Cortex of kidney (tissue), 1 donor: ENCODE measurements around the gene TESMIN.

Source experiments
- DNase-seq: peaks from one replicate; lab custom pipeline; 2025; lab: John Stamatoyannopoulos, UW

TESMIN gene

GRCh38 chr11:68709062-68709461, 42.3 kb downstream of the TESMIN start:
- no peak for DNase-seq

GRCh38 chr11:68707527-68707926, 43.8 kb downstream of the TESMIN start:
- DNase-seq: no peak

DNA sequence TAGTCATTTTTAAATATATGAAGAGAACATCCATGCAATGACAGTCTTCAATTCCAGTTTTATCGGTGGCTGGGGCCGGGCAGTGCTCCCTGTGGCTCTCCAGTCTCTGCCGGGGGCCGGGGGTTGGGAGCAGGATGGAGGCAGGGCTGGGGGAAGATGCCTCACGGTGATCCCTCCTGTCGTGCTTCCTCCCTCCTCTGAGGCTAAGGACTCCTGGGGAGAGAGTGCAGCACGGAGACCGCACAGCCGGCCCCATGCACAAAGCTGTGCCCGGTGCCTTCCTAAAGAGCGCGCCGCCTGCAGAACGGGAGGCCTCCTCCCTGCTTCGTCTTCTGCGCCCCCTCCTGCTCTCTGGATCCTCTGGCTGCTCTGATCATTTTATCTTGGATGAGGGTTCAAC, 46.4 kb downstream of the TESMIN start:
- no peak for DNase-seq

GRCh38 chr11:68698993-68699392, 52.3 kb downstream of the TESMIN start:
- DNase-seq: no peak

DNA sequence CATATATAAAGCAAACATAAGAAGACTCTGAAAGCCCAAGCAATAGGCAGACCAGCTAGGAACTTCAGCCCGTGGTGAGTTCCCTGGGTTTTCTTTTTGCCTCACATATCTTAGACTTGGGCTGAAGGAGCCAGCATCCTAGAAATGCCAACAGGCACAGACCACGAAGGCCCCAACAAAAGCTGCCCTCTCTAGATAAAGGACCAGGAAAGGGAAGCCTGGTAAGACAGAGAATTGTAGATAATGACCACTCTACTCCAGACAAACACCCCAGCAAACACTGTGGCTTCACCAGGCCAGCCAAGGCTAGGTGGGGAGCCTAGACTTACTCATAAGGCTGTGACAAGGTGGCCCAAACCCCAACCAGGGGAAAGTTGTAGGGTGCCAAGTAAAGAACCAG, 55.8 kb downstream of the TESMIN start:
- DNase-seq: no peak

- DNase-seq: no peak
These were observed 56.7 kb downstream of the TESMIN start for GRCh38 chr11:68694431-68695297.

GRCh38 chr11:68693484-68693882, 57.8 kb downstream of the TESMIN start:
- DNase-seq: no peak

GRCh38 chr11:68692871-68693483, 58.3 kb downstream of the TESMIN start:
- DNase-seq: no peak

DNA sequence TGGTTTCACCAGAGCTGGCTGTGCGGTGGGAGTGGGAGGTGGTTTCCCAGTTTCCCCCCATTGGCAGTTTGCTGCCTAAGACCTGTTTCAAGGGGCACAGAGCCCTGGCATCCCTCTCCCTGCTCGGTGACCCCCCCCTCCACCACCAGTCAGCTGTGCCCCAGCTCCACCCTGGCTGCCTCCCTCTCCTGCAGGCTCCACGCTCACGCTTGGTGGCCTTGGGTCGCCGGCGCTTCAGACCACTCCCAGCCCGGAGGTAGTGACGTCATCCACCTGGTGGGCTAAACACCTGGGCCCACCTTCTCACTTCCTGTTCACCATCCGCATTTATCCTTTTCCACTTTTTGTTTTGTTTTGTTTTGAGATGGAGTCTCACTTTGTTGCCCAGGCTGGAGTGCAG, 59.2 kb downstream of the TESMIN start:
- DNase-seq: no peak

GRCh38 chr11:68691402-68691784, 59.9 kb downstream of the TESMIN start:
- DNase-seq: no peak

- no peak for DNase-seq
These were observed 60.5 kb downstream of the TESMIN start for GRCh38 chr11:68690671-68691401.

DNA sequence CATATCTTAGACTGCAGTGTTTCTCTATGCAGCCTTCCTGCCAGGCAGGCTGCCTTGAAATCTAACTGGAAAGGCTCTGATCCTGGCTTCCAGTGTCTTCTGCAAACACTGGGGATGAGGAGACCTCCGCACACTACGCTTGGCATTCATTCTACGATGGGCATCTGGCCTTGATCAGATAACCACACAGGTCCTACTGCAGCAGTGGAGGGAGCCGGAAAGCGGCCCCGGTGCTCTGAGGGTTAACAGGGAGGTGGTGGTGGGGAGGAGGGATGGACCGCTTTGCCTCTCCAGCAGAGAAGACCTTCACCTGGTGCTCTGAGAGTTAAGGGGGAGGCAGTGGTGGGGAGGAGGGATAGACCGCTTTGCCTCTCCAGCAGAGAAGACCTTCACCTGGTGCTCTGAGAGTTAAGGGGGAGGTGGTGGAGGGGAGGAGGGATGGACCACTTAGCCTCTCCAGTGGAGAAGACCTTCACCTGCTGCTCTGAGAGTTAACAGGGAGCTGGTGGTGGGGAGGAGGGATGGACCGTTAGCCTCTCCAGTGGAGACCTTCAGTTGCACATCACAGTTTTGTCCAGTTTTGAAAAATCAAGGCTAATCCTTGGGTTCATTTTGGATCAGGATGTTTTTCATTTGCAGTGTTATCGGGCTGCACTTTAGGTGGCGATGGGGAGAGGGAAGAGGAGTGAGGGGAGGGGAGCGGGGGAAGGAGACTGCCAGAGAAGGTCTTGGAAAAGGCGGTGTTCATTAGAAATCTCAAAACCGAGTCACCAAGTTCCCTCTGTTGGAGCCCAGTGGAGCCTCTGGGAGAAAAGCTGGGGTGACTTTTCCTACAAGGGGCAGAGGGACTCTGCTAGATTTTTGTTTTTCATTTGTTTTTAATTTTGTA, 61.3 kb downstream of the TESMIN start:
- no peak for DNase-seq

DNA sequence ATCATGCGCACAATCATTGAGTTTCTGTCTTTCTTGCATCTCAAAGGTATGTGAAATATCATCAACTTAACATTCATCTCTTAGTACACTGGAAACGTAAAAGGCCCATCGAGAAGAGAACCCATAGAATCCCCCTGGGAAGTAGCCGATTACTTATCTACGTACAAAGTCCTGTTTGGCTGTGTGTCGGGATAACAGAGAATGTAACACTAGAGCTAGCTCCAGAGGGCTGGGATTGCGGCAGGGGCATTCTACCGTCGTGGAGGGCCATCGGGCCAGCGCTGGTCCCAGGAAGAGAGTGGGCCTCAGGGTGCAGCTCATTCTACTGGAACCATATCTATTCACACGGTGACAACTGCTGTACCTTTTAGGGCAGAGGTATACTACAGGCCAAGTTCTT, 62.4 kb downstream of the TESMIN start:
- no peak for DNase-seq

DNA sequence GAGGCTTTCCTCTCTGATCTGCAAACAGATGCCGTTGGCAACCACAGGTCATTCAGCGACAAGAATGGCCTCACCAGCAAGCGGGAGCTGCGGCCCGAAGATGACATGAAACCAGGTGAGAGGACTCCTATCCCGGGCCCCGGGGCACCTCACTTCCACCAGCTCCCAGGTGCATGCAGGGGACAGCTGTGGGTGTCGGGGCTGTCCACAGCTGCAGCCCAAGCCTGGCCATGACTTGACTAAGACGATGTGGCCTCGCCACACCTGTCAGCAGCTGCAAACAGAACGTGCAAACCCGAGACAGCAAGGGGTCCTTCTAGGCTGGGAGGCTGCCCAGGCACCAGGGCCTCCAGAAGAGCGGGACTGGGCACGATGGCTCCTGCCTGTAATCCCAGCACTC, 63.3 kb downstream of the TESMIN start:
- no peak for DNase-seq

DNA sequence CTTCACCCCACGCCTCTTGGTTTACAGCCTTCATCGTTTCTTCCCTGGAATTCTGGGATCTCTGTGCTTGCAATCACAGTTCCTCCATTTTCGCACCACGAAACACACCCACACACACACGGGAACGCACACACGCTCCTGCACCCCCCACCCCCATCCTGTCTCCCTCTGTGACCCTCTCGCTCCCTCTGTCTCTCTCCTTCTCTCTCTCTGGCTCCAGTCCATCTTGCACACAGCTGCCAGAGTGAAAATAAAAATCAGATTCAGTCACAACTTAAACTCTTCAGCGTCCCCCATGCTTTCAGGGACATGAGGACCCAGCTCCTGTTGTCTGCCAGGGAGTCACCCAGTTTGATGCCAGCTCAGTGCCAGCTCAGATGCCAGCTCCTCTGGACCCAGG, 64.0 kb downstream of the TESMIN start:
- no peak for DNase-seq

- DNase-seq: no peak
These were observed 64.8 kb downstream of the TESMIN start for GRCh38 chr11:68686486-68686885.

DNA sequence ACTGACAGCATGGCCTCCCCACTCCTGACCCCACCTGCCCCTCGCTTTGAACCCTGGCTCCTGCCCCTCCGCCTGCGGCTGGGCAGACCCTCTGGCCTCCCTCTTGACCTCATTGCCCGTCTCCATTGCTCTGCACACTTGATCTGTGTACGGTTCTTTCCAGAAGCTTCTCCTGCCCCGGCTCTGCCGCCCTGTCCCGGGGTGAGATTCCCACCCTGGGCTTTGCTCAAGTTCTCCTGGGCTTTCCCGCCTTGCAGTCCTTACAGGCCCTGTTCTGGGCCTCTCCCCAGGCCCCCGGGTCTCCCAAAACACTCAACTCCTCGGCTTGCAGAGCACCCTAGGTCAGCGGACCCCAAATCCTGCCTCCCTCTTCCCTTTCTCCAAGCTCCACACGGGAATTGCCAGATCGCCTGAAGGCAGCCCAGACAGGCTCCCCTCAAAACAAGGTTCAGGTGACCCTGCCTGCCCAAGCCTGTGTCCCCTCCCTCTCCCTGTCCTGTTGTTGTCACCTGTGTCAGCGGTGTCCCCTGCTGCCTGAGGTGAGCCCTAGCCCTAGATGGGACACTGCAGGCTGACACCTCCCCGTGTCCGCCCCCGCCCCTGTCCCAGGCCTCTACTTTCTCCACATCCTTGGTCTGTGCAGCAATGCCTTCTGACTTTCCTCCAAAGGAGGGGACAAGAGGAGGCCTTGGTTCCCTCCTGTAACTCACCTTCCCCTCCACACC, 65.5 kb downstream of the TESMIN start:
- DNase-seq: no peak

DNA sequence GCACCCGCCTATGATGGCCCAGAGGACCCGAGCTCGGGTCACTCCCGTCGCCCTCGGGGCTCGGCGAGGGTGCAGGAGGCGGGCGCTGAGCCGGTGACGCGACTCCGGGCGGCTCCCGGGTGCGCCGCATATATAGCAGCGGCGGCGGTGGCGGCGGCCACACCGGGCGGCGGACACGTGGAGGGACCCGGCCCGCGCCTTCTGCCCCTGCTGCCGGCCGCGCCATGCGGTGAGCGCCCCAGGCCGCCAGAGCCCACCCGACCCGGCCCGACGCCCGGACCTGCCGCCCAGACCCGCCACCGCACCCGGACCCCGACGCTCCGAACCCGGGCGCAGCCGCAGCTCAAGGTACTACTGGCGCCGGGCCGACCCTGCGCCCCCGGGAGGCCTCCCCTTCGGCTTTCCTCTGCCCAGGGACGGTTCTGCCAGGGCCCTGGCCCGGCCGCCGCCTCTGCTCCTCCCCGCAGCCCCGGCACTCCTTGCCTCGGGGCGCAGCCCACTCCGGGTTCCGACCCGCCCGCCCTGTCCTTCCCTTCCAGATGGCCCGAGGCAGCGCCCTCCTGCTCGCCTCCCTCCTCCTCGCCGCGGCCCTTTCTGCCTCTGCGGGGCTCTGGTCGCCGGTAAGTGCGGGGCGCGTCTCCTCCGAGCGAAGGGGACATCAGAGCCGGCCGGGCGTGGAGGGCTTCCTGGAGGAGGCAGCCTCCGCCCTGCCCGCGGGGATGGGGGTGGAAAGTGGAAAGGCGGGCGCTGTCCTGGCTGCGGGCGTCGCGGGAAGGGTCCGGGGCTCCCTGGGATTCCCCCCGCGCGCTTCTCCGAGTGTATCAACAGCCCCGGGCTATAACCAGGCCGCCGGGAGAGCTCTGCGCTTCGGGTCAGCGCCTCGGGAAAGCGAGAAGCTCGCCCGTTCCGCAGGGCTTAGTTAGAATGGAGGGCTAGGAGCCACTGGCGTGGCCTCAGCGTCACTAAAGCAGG, 66.6 kb downstream of the TESMIN start, which contains the start of gene GAL:
TSS of gene GAL (plus strand) at position 160 of the 972 bp plus-strand sequence. CDS start at position 540, 380 bp downstream.
- DNase-seq: no peak

GRCh38 chr11:68683536-68684384, 67.6 kb downstream of the TESMIN start:
- DNase-seq: no peak
